IPS-NIHi7 (cell line): ENCODE data around the gene KIAA1328.
"Not testable (repeated sequence)": the region's sequence is repeated elsewhere in the genome, so short reads cannot be mapped to it uniquely, and the experiment has no call there.

ENCODE experiments used
- DNase-seq: peaks from one replicate; pipeline ENCODE4 v3.0.0; 2012; ENCODE audit warnings: mixed read lengths; ENCODE audit errors: extremely low spot score

The KIAA1328 gene

DNA sequence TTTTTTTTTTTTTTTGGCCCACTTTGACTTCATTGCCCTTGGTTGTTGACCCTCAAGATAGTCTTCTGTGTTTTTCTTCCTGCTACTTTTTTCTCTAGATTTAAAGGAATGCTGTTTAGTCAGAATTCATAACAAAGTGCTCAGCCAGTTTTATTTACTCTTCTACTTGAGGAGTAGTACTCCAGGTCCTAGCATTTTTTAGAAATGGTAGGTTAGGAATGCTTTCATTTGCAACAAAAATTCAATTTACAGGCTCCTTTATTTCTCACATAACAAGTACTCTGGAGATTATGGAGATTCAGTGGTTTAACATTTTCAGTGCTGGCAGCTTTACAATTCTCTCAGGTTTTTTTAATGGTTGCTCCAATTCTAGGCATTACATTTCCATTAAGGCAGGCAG is 58.2 kb downstream of the KIAA1328 start:
- DNase-seq: no peak

DNA sequence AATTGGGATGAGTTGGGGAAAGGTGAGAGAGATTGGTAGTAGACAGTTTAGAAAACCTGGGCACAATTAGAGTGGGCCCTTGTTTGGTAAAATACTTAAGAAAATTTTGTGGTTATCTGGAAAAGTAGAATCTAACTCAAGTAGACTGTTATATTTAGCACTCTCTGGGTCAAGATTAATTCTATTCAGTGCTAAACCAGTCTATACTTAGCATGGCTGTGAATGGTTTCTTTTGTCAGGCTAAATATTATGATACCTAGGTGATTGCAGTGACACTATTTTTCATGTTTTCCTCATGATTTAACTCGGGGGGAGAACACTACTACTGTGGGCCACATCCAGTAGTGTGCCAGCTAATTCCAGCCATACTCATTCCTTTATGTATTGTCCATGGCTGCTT is 58.9 kb downstream of the KIAA1328 start:
- DNase-seq: no peak

GRCh38 chr18:36888778-36889177 is 59.9 kb downstream of the KIAA1328 start:
- DNase-seq: no peak

- no peak for DNase-seq
Measured at GRCh38 chr18:36889321-36889720, 60.4 kb downstream of the KIAA1328 start.

DNA sequence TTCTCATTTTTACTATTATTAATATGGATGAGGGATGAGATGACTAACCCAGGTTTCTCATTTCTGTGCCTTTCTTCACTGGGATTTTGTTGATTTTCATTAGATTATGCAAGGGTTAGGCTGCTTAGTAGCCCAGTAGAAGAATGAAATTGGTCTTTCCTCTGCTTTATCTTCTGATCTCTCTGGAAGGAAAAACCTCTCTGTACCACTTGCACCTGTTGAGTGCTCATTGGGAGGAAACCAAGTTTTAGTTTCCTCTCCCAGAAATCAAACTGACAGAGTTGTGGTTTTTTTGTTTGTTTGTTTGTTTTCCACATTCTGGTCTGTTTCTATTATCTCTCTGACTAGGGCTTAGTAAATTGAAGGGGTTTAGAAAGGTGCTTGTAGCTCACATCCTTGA is 60.8 kb downstream of the KIAA1328 start:
- no peak for DNase-seq

DNA sequence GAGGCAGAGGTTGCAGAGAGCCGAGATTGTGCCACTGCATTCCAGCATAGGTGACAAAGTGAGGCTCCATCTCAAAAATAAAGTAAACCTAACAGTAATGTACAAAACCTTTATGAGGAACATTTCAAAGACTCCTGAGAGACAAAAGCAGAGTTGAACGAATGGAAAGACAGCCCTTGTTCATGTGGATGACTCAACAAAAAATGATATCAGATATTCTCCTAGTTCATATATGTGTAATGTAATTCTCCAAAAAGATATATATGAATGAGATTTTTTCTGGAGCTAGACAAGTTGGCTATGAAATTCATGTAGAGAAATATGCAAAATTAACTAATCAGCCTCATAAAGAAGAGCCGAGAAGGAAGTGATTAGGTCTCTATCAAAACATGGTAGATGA is 61.7 kb downstream of the KIAA1328 start:
- DNase-seq: no peak

DNA sequence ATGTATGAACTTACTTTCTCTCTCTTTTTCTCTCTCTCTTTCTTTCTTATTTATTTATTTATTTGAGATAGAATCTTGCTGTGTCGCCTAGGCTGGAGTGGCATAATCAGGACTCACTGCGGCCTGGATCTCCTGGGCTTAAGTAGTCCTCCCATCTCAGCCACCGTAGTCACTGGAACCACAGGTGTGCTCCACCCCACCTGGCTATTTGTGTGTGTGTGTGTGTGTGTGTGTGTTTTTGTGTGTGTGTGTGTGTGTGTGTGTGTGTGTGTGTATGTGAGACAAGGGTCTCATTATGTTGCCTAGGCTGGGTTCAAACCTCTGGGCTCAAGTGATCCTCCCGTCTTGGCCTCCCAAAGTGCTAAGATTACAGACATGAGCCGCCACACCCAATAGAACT is 64.3 kb downstream of the KIAA1328 start:
- DNase-seq: no peak

- DNase-seq: no peak
Measured at GRCh38 chr18:36895606-36896005, 66.7 kb downstream of the KIAA1328 start.

GRCh38 chr18:36897253-36897652 is 68.3 kb downstream of the KIAA1328 start:
- no peak for DNase-seq

- peak; percentile 32 for DNase-seq
Measured at GRCh38 chr18:36899289-36899688, 70.4 kb downstream of the KIAA1328 start.

GRCh38 chr18:36900466-36900865 is 71.5 kb downstream of the KIAA1328 start:
- no peak for DNase-seq

GRCh38 chr18:36901277-36901701 is 72.4 kb downstream of the KIAA1328 start:
- DNase-seq: no peak

DNA sequence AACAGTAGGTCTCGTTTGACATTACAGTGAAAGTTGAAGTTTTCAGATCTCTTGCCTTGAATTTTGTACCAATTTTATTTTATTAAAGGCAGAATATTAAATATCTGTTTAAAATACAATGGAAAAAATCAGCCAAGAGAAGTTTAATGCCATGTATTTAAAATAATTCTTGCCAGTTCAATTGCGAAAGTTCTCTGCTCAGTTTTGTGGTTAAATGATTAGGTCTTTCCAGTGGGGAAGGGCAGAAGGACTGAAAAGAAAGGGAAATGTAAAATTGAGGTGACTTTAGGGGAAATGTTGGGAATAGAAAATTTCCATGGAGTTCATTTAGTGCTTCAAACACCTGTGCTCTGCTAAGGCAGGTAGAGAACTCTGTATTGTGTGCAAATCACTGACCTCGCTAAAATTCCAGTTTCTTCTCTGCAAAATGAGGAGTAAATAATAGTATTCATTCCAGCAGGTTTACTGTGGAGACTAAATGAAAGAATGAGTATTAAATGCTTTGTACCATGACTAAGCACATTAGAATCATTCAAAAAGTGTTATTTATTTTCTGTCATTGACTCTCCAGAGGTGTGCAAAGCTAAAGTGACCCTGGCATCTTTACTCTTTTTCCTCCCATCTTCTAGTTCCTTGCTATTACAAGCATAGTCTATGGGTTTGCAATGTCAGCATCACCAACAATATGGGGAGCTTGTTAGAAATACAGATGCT is 74.4 kb downstream of the KIAA1328 start:
- DNase-seq: no peak

- no peak for DNase-seq
Measured at GRCh38 chr18:36905571-36905970, 76.6 kb downstream of the KIAA1328 start.

- DNase-seq: not testable (repeated sequence)
Measured at GRCh38 chr18:36909282-36909681, 80.4 kb downstream of the KIAA1328 start.

GRCh38 chr18:36912887-36913286 is 84.0 kb downstream of the KIAA1328 start:
- no peak for DNase-seq

- DNase-seq: no peak
Measured at GRCh38 chr18:36917907-36918306, 89.0 kb downstream of the KIAA1328 start.

DNA sequence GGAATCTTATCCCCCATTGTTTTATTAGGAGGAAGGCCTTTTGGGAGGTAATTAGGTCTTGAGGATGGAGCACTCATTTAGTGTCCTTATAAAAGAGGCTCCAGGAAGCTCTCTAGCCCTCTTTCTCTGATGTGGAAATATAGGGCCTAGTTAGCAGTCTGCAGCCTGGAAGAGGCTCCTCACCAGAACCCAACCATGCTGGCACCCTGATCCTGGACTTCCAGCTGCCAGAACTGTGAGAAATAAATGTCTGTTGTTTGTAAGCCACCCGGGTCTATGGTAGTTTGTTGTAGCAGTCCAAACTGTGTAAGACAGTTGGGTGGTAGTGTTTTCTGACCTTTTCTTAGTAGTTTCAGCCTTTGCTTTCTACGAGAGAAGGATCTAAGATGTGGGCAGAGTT is 100.7 kb downstream of the KIAA1328 start:
- DNase-seq: no peak

DNA sequence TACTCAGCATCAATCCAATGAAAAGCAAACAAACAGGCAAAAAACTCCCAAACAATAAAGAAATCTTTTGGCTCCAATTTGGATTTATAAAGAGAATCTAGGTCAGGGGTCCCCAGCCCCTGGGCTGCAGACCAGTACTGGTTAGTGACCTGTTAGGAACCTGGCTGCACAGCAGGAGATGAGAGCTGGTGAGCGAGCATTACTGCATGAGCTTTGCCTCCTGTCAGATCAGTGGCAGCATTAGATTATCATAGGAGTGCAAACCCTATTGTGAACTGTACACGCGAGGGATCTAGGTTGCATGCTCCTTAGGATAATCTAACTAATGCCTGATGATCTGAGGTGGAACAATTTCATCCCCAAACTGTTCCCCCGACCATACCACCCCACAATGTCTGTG is 102.2 kb downstream of the KIAA1328 start:
- DNase-seq: no peak

DNA sequence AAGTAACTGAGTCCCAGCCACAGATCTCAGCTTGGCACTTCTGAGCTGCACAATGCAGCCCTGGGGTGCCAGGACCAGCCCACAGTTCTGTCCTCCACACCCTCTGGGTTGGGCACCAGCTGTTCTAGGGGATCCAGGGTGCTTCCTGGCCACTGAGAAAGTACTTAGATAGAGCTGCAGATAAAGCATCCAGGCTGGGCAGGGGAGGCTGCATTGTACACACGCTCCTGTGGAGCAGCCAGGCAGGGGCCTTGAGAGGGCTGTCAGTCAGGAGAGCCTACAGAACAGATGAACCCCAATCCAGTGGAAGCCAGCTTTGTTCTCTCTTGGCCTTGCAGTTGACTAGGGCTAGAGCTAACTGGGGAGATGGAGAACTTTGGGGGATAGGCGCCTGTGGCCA is 104.6 kb downstream of the KIAA1328 start:
- DNase-seq: no peak

GRCh38 chr18:36934884-36935283 is 106.0 kb downstream of the KIAA1328 start:
- DNase-seq: no peak

- peak; percentile 64 for DNase-seq
Measured at GRCh38 chr18:36942264-36942663, 113.3 kb downstream of the KIAA1328 start.

DNA sequence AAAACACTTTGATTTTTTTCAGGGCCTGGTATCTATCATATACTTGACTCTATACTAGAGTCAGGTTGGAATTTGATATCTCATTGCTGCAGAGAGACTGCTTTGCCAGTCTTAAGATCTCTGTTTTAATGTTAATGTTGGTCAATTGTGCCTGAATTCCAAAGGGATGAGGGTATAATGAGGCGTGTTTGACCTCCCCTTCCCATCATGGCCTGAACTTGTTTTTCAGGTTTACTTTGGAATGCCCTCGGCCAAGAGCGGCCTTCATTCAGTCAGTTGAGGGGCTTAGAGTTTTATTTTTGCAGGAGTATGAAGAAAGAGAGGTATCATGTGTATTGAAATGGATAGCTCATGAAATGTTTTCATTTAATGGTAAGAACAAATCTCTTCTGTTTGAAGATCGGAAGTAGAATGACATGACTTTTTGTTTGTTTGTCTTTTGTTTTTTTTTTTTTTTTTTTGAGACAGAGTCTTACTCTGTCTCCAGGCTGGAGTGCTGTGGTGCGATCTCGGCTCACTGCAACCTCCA is 119.0 kb downstream of the KIAA1328 start:
- DNase-seq: peak; percentile 20

DNA sequence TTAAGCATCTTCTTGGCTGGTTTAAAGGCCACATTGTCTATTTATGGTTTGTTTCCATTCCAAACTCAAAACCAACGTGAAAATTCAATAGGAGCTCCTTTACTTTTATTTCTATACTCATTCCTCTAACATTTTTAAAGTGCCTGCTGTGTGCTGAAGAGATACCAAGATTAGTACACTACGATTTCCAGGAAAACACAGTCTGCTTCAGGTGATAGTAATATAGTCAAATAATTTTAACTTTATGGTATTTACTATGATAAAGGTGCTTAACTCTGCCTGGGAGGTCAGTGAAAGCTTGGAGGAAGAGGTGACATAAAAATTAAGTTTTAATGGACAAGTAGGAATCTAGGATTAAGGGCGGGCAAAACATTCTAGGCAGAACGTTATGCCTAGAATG is 121.4 kb downstream of the KIAA1328 start:
- no peak for DNase-seq
